Measurements from ENCODE around the gene MRPL36. TPM values are rescaled to one million over a fixed set of nuclear protein-coding genes. Genes with fewer than 3 reads are reported as not detected.

MRPL36 gene
- total and polyA plus RNA-seq, 12 donors, result 43.4 to 126 (median 49.8) TPM

DNA sequence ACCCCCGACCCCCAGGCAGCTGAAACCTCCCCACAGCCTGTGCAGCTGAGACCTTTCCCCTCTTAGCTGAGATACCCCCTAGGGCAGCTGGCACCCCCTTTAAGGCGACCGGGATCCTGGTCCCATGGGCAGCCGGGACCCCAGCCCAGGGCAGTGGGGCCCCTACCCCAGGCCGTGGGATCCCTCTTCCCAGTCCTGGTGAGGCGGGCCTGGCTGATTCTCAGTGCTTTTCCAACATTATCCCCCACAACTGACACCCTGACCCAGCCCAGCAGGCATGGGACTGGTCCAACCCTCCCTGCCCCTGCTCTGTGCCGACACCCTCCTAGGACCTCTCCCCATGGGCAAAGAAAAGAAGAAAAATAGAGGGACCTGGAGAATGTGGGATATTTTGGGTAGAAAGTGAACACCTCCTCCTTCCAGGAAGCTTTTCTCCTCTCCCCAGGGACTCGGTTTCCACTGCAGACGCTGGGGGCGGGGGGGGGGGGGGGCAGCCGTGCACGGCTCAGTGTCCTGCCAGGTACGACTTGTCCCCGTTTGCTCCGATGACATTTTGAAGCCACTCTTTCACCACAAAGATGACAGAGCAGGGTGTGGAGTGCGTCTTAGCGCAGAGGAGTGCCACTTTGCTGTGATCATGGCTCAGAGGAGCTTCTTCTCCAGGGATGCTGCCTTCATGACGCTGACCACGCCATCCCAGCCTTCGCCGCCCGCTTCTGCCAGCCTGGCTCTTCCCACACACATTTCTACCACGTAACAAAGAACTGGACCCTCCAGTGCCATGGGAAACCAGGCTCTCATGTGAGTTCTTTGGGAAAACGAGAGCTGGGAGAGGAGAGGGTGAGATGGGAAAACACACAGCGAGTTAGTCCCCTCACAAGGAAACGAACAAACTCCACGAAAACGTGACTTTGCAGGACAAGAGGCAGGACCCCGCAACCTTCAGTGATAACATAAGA is 47.5 kb downstream of the MRPL36 start:
- H3K27me3 ChIP-seq, result peaks cover 0 to 19% (median 5%) of the 10 kb centered on the region in 7 donors
- no peaks in the 10 kb centered on the region for H3K36me3 ChIP-seq
- no peaks in the 10 kb centered on the region for H3K9me3 ChIP-seq
- DNase-seq, result no peak
- 75 to 77% methylated on average over 27 to 29 of the region's 29 CpGs for WGBS, 2 donors
- H3K4me3 ChIP-seq, result no peak overlapping the region
- intact Hi-C loops (cut with DNase I), result no loop called here
- no peak overlapping the region for H3K27ac ChIP-seq
- H3K4me1 ChIP-seq, result no peaks in the 10 kb centered on the region
- TF ChIP-seq, protein P1, sequence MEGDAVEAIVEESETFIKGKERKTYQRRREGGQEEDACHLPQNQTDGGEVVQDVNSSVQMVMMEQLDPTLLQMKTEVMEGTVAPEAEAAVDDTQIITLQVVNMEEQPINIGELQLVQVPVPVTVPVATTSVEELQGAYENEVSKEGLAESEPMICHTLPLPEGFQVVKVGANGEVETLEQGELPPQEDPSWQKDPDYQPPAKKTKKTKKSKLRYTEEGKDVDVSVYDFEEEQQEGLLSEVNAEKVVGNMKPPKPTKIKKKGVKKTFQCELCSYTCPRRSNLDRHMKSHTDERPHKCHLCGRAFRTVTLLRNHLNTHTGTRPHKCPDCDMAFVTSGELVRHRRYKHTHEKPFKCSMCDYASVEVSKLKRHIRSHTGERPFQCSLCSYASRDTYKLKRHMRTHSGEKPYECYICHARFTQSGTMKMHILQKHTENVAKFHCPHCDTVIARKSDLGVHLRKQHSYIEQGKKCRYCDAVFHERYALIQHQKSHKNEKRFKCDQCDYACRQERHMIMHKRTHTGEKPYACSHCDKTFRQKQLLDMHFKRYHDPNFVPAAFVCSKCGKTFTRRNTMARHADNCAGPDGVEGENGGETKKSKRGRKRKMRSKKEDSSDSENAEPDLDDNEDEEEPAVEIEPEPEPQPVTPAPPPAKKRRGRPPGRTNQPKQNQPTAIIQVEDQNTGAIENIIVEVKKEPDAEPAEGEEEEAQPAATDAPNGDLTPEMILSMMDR (IDR thresholded peaks at IDR 0.05), result no peak
- no peak for ATAC-seq

DNA sequence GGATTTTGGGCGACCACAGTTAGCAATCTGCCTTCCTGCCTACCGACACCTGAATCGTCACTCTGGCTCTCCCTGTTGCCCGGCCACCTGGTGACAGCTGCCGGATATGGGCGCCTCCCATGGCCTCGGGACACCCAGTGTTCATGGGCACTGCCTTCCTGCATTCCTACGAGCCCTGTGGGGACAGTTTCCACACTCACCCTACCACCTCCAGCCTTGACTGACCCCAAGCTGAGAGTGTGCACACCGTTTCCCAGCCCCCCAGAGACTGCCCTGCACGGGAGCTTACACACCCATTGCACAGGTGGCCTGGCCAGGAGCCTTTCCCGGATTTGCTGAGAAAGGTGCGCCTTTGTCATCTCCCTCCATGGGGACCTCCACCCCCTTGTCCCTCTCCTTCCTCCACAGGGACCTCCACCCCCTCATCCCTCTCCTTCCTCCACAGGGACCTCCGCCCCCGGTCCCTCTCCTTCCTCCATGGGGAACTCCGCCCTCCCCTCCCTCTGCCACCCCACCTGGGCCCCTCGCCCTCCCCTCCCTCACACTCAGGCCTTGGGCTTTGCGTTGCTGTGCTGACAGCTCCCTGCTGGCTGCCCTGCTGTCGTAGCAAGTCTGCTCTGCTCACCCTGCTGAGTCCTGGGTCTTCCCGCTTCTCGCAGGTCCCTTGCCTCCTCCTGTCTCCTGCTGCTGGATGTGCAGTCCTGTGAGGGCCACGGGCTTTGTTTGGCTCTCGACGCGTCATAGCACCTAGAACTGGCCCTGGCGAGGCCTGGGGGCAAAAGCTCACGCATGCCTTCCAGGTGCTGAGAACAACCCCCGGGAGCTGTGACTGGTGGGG is 48.4 kb downstream of the MRPL36 start:
- no peaks in the 10 kb centered on the region for H3K9me3 ChIP-seq
- peaks cover 0 to 19% (median 5%) of the 10 kb centered on the region in 7 donors for H3K27me3 ChIP-seq

DNA sequence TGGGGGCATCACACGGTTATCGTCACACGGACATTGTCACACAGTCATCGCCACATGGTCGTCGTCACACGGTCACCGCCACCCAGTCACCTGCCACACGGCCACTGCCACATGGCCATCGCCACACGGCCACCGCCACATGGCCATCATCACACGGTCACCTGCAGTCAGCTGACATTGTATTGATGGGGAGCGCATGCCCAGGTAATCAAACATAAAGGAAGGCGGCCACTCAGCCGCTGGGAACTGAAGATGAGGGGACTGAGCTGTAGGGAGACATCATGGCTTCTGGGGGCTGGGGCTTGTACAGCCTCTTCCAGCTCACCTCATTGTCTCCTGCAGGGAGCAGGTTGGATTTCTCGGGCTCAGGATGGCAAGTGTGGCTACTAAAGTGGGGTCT is 49.2 kb downstream of the MRPL36 start:
- Histone ChIP-seq H3K36me3 (no peaks in the 10 kb centered on the region), H3K4me1 (no peaks in the 10 kb centered on the region), H3K9me3 (no peaks in the 10 kb centered on the region), H3K27me3 (peaks cover 0 to 19% (median 5%) of the 10 kb centered on the region in 7 donors), H3K27ac (no peak overlapping the region), H3K4me3 (no peak overlapping the region)
- intact Hi-C loops (cut with DNase I), result no loop called here
- WGBS, 2 donors, result 87 to 91% methylated on average over 17 of the region's 17 CpGs
- DNase-seq (no peak), ATAC-seq (no peak)
- TF ChIP-seq, protein P1 (IDR thresholded peaks at IDR 0.05), result no peak

More for the DNA sequence above, 48.4 kb downstream of the MRPL36 start:
- WGBS, 2 donors, result 49 to 51% methylated on average over 26 to 27 of the region's 27 CpGs
- Histone ChIP-seq H3K4me1 (no peaks in the 10 kb centered on the region), H3K4me3 (no peak overlapping the region), H3K36me3 (no peaks in the 10 kb centered on the region), H3K27ac (no peak overlapping the region)
- TF ChIP-seq, protein P1 (IDR thresholded peaks at IDR 0.05), result no peak
- ATAC-seq (no peak), DNase-seq (no peak)
- intact Hi-C loops (cut with DNase I), result no loop called here

DNA sequence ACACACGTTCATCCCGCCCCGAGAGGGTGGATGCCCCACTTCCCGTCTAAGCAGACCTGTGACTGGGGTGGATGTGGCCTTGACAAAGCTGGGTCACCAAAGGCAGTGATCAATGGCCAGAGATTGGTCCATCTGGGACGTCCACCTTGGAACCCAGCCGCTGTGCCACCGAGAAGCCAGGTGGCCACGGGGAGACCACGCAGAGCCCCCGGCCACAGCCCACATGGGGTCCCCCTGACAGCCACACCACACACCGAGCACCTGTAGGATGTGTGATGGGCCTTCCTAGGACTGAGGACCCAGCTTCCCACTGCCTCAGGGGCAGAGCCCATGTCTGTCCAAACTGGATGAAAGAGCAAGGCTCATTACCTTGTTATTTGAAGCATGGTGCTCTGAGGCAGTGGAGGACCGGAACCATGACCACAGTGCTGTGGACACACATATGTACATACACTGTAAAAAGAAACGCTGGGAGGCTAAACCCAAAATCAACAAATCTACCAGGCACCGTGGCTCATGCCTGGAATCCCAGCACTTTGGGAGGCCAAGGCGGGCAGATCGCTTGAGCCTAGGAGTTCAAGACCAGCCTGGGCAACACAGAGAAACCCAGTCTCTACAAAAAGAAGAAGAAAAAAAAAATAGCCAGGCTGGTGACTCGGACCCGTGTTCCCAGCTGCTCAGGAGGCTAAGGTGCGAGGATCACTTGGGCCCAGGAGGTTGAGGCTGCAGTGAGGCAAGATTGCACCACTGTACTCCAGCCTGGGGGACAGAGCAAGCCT is 50.1 kb downstream of the MRPL36 start:
- H3K27me3 ChIP-seq, result peaks cover 0 to 19% (median 5%) of the 10 kb centered on the region in 7 donors
- no peak for ATAC-seq
- TF ChIP-seq, protein P1 (IDR thresholded peaks at IDR 0.05), result no peak
- no peak overlapping the region for H3K27ac ChIP-seq
- no peak overlapping the region for H3K4me3 ChIP-seq
- intact Hi-C loops (cut with DNase I), result no loop called here
- H3K9me3 ChIP-seq, result no peaks in the 10 kb centered on the region
- H3K4me1 ChIP-seq, result no peaks in the 10 kb centered on the region
- no peak for DNase-seq
- H3K36me3 ChIP-seq, result no peaks in the 10 kb centered on the region
- 85 to 91% methylated on average over 19 of the region's 19 CpGs for WGBS, 2 donors

All from heart right ventricle (tissue), 16 donors.